Rectal smooth muscle tissue (tissue), 1 donor: ENCODE results near the gene ATP1A3.

Source experiments
- H3K27ac ChIP-seq: one replicate; pipeline ENCODE4 v1.7.0; 2013; ENCODE audit warnings: low read depth, low read length, inconsistent platforms
- H3K27me3 ChIP-seq: one replicate; pipeline ENCODE4 v1.7.0; 2013; ENCODE audit warnings: low read length; ENCODE audit not compliant: control insufficient read depth, insufficient read depth
- H3K36me3 ChIP-seq: one replicate; pipeline ENCODE4 v1.7.0; 2013; ENCODE audit warnings: low read length; ENCODE audit not compliant: control insufficient read depth, insufficient read depth
- H3K4me1 ChIP-seq: one replicate; pipeline ENCODE4 v1.7.0; 2013; ENCODE audit warnings: low read length; ENCODE audit not compliant: control insufficient read depth, insufficient read depth
- H3K4me3 ChIP-seq: one replicate; pipeline ENCODE4 v1.7.0; 2013; ENCODE audit warnings: low read length
- H3K9ac ChIP-seq: one replicate; pipeline ENCODE4 v1.7.0; 2013; ENCODE audit warnings: low read length

Gene ATP1A3

GRCh38 chr19:41990615-41991014 lies 3.4 kb downstream of the ATP1A3 start:
- Histone ChIP-seq H3K9ac (no peak overlapping the region), H3K27ac (no peak overlapping the region), H3K4me3 (no peak overlapping the region), H3K4me1 (no peaks in the 10 kb centered on the region), H3K27me3 (peaks cover 25% of the 10 kb centered on the region), H3K36me3 (no peaks in the 10 kb centered on the region)

GRCh38 chr19:41990028-41990427 lies 4.0 kb downstream of the ATP1A3 start:
- Histone ChIP-seq H3K4me3 (no peak overlapping the region), H3K27me3 (peaks cover 19% of the 10 kb centered on the region), H3K4me1 (no peaks in the 10 kb centered on the region), H3K9ac (no peak overlapping the region), H3K27ac (no peak overlapping the region), H3K36me3 (no peaks in the 10 kb centered on the region)

- Histone ChIP-seq H3K9ac (no peak overlapping the region), H3K4me3 (no peak overlapping the region), H3K27me3 (peaks cover 11% of the 10 kb centered on the region), H3K36me3 (no peaks in the 10 kb centered on the region), H3K27ac (no peak overlapping the region), H3K4me1 (no peaks in the 10 kb centered on the region)
These were observed 5.1 kb downstream of the ATP1A3 start for GRCh38 chr19:41988947-41989346.

GRCh38 chr19:41987141-41987860 lies 6.7 kb downstream of the ATP1A3 start:
- Histone ChIP-seq H3K4me1 (no peaks in the 10 kb centered on the region), H3K9ac (no peak overlapping the region), H3K4me3 (no peak overlapping the region), H3K36me3 (no peaks in the 10 kb centered on the region), H3K27me3 (peaks cover 3% of the 10 kb centered on the region), H3K27ac (no peak overlapping the region)

- no peaks in the 10 kb centered on the region for H3K36me3 ChIP-seq
- H3K27me3 ChIP-seq: no peaks in the 10 kb centered on the region
These were observed 9.1 kb downstream of the ATP1A3 start for GRCh38 chr19:41984961-41985360.

GRCh38 chr19:41981724-41982123 lies 12.3 kb downstream of the ATP1A3 start:
- no peak overlapping the region for H3K9ac ChIP-seq
- H3K36me3 ChIP-seq: no peaks in the 10 kb centered on the region
- no peaks in the 10 kb centered on the region for H3K4me1 ChIP-seq
- no peaks in the 10 kb centered on the region for H3K27me3 ChIP-seq
- no peak overlapping the region for H3K4me3 ChIP-seq
- H3K27ac ChIP-seq: no peak overlapping the region

More at GRCh38 chr19:41984961-41985360, 9.1 kb downstream of the ATP1A3 start:
- H3K9ac ChIP-seq: no peak overlapping the region
- no peak overlapping the region for H3K4me3 ChIP-seq
- no peak overlapping the region for H3K27ac ChIP-seq
- H3K4me1 ChIP-seq: no peaks in the 10 kb centered on the region

GRCh38 chr19:41978470-41978869 lies 15.6 kb downstream of the ATP1A3 start:
- no peak overlapping the region for H3K27ac ChIP-seq
- H3K36me3 ChIP-seq: no peaks in the 10 kb centered on the region

GRCh38 chr19:41977916-41978315 lies 16.1 kb downstream of the ATP1A3 start:
- H3K36me3 ChIP-seq: no peaks in the 10 kb centered on the region
- H3K27ac ChIP-seq: no peak overlapping the region
- H3K4me3 ChIP-seq: no peak overlapping the region
- no peaks in the 10 kb centered on the region for H3K27me3 ChIP-seq
- no peak overlapping the region for H3K9ac ChIP-seq
- no peaks in the 10 kb centered on the region for H3K4me1 ChIP-seq

More at GRCh38 chr19:41978470-41978869, 15.6 kb downstream of the ATP1A3 start:
- H3K4me1 ChIP-seq: no peaks in the 10 kb centered on the region
- no peak overlapping the region for H3K4me3 ChIP-seq
- H3K9ac ChIP-seq: no peak overlapping the region
- H3K27me3 ChIP-seq: no peaks in the 10 kb centered on the region

- Histone ChIP-seq H3K4me3 (no peak overlapping the region), H3K27me3 (no peaks in the 10 kb centered on the region), H3K9ac (no peak overlapping the region), H3K4me1 (no peaks in the 10 kb centered on the region), H3K27ac (no peak overlapping the region), H3K36me3 (no peaks in the 10 kb centered on the region)
These were observed 19.4 kb downstream of the ATP1A3 start for GRCh38 chr19:41974652-41975051.

- H3K27ac ChIP-seq: no peak overlapping the region
- no peak overlapping the region for H3K4me3 ChIP-seq
- H3K36me3 ChIP-seq: no peaks in the 10 kb centered on the region
- no peak overlapping the region for H3K9ac ChIP-seq
- no peaks in the 10 kb centered on the region for H3K4me1 ChIP-seq
- H3K27me3 ChIP-seq: no peaks in the 10 kb centered on the region
These were observed 22.7 kb downstream of the ATP1A3 start for GRCh38 chr19:41971363-41971762.

- Histone ChIP-seq H3K27me3 (no peaks in the 10 kb centered on the region), H3K4me3 (no peak overlapping the region), H3K27ac (no peak overlapping the region), H3K9ac (no peak overlapping the region), H3K4me1 (no peaks in the 10 kb centered on the region), H3K36me3 (no peaks in the 10 kb centered on the region)
These were observed 24.1 kb downstream of the ATP1A3 start for GRCh38 chr19:41969772-41970458.

- Histone ChIP-seq H3K4me3 (no peak overlapping the region), H3K36me3 (no peaks in the 10 kb centered on the region), H3K27ac (no peak overlapping the region), H3K27me3 (no peaks in the 10 kb centered on the region), H3K4me1 (no peaks in the 10 kb centered on the region), H3K9ac (no peak overlapping the region)
These were observed 25.1 kb downstream of the ATP1A3 start for GRCh38 chr19:41968751-41969595.
